ENCODE measurements around the gene PCDHA9.
"Not testable (repeated sequence)": the region's sequence is repeated elsewhere in the genome, so short reads cannot be mapped to it uniquely, and the experiment has no call there.

Gene PCDHA9

GRCh38 chr5:140835622-140836510 lies 12.3 kb upstream of the PCDHA9 start:
- DNase-seq = no peak

- peak; percentile 19 for DNase-seq
These were observed 6.9 kb upstream of the PCDHA9 start, which contains the start of gene PCDHA8 for GRCh38 chr5:140840978-140841962. Gene PCDHA8 (plus strand): TSS chr5:140841187. CDS start chr5:140841322, 135 bp downstream.

DNA sequence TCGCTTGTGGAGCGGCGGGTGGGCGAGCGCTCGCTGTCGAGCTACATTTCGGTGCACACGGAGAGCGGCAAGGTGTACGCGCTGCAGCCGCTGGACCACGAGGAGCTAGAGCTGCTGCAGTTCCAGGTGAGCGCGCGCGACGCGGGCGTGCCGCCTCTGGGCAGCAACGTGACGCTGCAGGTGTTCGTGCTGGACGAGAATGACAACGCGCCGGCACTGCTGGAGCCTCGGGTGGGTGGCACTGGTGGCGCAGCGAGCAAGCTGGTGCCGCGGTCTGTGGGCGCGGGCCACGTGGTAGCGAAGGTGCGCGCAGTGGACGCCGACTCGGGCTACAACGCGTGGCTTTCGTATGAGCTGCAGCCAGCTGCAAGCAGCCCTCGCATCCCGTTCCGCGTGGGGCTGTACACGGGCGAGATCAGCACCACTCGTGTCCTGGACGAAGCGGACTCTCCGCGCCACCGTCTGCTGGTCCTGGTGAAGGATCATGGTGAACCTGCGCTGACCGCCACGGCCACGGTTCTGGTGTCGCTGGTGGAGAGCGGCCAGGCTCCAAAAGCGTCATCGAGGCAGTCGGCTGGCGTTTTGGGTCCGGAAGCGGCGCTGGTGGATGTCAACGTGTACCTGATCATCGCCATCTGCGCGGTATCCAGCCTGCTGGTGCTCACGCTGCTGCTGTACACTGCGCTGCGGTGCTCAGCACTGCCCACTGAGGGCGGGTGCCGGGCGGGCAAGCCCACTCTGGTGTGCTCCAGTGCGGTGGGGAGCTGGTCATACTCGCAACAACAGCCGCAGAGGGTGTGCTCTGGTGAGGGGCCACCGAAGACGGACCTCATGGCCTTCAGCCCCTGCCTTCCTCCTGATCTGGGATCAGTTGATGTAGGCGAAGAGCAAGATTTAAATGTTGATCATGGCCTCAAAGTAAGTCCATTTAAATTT lies 5.1 kb upstream of the PCDHA9 start:
- no peak for DNase-seq

DNA sequence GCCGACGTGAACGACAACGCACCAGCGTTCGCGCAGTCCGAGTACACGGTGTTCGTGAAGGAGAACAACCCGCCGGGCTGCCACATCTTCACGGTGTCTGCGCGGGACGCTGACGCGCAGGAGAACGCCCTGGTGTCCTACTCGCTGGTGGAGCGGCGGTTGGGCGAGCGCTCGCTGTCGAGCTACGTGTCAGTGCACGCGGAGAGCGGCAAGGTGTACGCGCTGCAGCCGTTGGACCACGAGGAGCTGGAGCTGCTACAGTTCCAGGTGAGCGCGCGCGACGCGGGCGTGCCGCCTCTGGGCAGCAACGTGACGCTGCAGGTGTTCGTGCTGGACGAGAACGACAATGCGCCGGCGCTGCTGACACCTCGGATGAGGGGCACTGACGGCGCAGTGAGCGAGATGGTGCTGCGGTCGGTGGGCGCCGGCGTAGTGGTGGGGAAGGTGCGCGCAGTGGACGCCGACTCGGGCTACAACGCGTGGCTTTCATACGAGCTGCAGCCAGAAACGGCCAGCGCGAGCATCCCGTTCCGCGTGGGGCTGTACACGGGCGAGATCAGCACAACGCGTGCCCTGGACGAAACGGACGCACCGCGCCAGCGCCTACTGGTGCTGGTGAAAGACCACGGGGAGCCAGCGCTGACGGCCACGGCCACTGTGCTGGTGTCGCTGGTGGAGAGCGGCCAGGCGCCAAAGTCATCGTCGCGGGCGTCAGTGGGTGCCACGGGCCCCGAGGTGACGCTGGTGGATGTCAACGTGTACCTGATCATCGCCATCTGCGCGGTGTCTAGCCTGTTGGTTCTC lies 1.9 kb downstream of the PCDHA9 start:
- DNase-seq = not testable (repeated sequence)

- no peak for DNase-seq
These were observed 7.8 kb downstream of the PCDHA9 start, which contains the start of gene PCDHA10 for GRCh38 chr5:140855772-140856674. Gene PCDHA10 (plus strand): TSS chr5:140855897. CDS start chr5:140856049, 152 bp downstream.

- no peak for DNase-seq
These were observed 9.2 kb downstream of the PCDHA9 start for GRCh38 chr5:140857177-140857986.

- no peak for DNase-seq
These were observed 9.7 kb downstream of the PCDHA9 start for GRCh38 chr5:140857987-140858240.

DNA sequence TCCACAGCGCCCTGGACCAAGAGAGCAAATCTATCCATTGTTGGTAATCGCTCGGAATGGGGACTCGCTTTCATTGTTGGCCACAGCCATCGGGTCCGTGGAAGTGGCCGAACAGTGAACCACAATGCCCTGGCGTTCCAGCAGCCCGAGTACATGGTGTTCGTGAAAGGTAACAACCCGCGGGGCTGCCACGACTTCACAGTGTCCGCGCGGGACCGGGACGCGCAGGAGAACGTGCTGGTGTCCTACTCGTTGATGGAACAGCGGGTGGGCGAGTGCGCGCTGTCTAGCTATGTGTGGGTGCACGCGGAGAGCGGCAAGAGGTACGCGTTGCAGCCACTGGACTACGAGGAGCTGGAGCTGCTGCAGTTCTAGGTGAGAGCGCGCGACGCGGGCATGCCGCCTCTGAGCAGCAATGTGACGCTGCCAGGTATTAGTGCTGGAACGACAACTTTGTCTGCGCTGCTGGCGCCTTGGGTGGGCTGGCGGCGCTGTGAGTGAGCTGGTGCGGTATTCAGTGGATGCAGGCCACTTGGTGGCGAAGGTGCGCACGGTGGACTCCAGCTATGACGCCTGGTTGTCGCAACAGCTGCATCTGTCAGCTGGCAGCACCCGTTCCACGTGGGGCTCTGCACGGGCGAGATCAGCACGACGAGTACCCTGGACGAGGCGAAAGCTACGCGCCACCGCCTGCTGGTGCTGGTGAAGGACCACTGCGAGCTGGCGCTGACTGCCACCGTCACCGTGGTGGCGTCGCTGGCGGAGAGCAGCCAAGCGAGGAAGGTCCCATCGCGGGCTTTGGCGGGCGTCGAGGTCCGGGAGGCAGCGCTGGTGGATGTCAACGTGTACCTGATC lies 14.5 kb downstream of the PCDHA9 start:
- no peak for DNase-seq

DNA sequence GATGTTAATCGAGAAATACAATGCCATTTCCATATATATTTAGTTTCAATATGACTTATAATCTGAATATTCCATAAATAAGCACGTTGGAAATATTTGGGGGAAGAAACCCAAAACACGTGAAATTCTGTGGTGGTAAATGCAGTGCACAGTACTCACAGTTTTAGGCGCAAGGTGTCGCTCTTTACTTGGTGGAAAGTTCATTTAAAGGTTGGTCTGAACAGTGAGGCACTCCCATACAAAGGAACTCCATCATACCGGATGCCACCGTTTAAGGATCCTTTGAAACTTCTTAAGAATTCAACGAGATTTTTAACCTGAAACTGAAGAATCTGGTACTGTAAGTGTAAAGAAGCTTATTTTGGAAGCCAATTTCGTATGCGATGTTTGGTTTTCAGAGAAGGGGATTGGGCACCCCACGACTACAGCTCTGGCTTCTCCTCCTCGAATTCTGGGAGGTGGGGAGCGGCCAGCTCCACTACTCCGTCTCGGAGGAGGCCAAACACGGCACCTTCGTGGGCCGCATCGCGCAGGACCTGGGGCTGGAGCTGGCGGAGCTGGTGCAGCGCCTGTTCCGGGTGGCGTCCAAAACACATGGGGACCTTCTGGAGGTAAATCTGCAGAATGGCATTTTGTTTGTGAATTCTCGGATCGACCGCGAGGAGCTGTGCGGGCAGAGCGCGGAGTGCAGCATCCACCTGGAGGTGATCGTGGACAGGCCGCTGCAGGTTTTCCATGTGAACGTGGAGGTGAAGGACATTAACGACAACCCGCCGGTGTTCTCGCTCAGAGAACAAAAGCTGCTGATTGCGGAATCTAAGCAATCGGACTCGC lies 20.8 kb downstream of the PCDHA9 start, which contains the start of gene PCDHA11:
TSS of gene PCDHA11 (plus strand) at position 237 of the 834 bp plus-strand sequence. CDS start at position 384, 147 bp downstream.
- DNase-seq = peak; percentile 8

DNA sequence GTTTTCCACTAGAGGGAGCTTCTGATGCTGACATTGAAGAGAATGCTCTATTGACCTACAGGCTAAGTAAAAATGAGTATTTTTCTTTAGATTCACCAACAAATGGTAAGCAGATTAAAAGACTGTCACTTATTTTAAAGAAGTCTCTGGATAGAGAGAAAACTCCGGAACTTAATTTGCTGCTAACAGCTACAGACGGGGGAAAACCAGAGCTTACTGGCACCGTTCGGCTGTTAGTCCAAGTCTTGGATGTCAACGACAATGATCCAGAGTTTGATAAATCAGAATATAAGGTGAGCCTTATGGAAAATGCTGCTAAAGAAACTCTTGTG lies 21.3 kb downstream of the PCDHA9 start:
- no peak for DNase-seq

DNA sequence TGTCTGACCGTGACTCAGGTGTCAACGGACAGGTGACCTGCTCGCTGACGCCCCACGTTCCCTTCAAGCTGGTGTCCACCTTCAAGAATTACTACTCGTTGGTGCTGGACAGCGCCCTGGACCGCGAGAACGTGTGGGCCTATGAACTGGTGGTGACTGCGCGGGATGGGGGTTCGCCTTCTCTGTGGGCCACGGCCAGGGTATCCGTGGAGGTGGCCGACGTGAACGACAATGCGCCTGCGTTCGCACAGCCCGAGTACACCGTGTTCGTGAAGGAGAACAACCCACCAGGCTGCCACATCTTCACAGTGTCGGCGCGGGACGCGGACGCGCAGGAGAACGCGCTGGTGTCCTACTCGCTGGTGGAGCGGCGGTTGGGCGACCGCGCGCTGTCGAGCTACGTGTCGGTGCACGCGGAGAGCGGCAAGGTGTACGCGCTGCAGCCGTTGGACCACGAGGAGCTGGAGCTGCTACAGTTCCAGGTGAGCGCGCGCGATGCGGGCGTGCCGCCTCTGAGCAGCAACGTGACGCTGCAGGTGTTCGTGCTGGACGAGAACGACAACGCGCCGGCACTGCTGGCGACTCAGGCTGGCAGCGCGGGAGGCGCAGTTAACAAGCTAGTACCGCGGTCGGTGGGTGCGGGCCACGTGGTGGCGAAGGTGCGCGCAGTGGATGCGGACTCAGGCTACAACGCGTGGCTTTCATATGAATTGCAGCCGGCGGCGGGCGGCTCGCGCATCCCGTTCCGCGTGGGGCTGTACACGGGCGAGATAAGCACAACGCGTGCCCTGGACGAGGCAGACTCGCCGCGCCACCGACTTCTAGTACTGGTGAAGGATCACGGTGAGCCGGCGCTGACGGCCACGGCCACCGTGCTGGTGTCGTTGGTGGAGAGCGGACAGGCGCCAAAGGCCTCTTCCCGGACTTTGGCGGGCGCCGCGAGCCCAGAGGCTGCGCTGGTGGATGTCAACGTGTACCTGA lies 22.3 kb downstream of the PCDHA9 start:
- DNase-seq = no peak

- no peak for DNase-seq
These were observed 27.2 kb downstream of the PCDHA9 start, which contains the start of gene PCDHA12 for GRCh38 chr5:140875085-140876065. Gene PCDHA12 (plus strand): TSS chr5:140875308. CDS start chr5:140875473, 165 bp downstream.

DNA sequence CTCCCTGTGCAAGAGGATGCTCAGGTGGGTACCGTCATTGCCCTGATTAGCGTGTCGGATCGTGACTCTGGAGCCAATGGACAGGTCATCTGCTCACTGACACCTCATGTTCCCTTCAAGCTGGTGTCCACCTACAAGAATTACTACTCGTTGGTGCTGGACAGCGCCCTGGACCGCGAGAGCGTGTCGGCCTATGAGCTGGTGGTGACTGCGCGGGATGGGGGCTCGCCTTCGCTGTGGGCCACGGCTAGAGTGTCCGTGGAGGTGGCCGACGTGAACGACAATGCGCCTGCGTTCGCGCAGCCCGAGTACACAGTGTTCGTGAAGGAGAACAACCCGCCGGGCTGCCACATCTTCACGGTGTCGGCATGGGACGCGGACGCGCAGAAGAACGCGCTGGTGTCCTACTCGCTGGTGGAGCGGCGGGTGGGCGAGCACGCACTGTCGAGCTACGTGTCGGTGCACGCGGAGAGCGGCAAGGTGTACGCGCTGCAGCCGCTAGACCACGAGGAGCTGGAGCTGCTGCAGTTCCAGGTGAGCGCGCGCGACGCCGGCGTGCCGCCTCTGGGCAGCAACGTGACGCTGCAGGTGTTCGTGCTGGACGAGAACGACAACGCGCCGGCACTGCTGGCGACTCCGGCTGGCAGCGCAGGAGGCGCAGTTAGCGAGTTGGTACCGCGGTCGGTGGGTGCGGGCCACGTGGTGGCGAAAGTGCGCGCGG lies 28.5 kb downstream of the PCDHA9 start:
- DNase-seq = not testable (repeated sequence)

DNA sequence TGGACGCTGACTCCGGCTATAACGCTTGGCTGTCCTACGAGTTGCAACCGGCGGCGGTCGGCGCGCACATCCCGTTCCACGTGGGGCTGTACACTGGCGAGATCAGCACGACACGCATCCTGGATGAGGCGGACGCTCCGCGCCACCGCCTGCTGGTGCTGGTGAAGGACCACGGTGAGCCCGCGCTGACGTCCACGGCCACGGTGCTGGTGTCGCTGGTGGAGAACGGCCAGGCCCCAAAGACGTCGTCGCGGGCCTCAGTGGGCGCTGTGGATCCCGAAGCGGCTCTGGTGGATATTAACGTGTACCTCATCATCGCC lies 29.0 kb downstream of the PCDHA9 start:
- no peak for DNase-seq

All from hematopoietic multipotent progenitor cell treated with erythropoietin and hydrocortisone succinate and interleukin-3 and kit ligand, for 6 days (in vitro differentiated cells).